CD14-positive monocyte (primary cell): ENCODE results near the gene CAMK1D. TPM values are rescaled to one million over a fixed set of nuclear protein-coding genes. Genes with fewer than 3 reads are reported as not detected.

ENCODE experiments used
- DNase-seq, 3 donors: peaks; one replicate each; pipeline ENCODE4 v3.0.0-alpha.2; 2011 to 2022
- H2AFZ ChIP-seq: 2 replicates; pipeline ENCODE4 v1.6.0; 2012; ENCODE audit warnings: mild to moderate bottlenecking, low read depth, low read length, inconsistent platforms; ENCODE audit not compliant: insufficient read depth, poor library complexity, severe bottlenecking
- H3K27ac ChIP-seq, 2 donors: 1 replicate in 1 of 2; 2 replicates in 1 of 2; pipeline ENCODE4 v1.5.1; 2012 to 2013; ENCODE audit warnings: low read length in 2 of 2, control low read depth in 1 of 2, inconsistent platforms in 1 of 2, low read depth in 1 of 2, mild to moderate bottlenecking in 1 of 2
- H3K27me3 ChIP-seq, 2 donors: one replicate each; pipeline versions ENCODE4 v1.6.0 to v1.6.1; 2011 to 2013; ENCODE audit warnings: low read length in 2 of 2; ENCODE audit not compliant: control insufficient read depth in 2 of 2, insufficient read depth in 2 of 2
- H3K36me3 ChIP-seq, 2 donors: replicated peaks in 1 of 2; 1 replicate in 1 of 2; 2 replicates in 1 of 2; pipeline versions ENCODE4 v1.5.1 to v1.6.1; 2012 to 2013; ENCODE audit warnings: low read length in 2 of 2, control low read depth in 1 of 2, inconsistent platforms in 1 of 2, mild to moderate bottlenecking in 1 of 2; ENCODE audit not compliant: insufficient read depth in 2 of 2, control insufficient read depth in 1 of 2
- H3K4me1 ChIP-seq, 2 donors: 1 replicate in 1 of 2; 2 replicates in 1 of 2; pipeline versions ENCODE4 v1.5.1 to v1.6.1; 2012 to 2013; ENCODE audit warnings: low read length in 2 of 2, control low read depth in 1 of 2, inconsistent platforms in 1 of 2, mild to moderate bottlenecking in 1 of 2, moderate library complexity in 1 of 2; ENCODE audit not compliant: insufficient read depth in 2 of 2, control insufficient read depth in 1 of 2
- H3K4me2 ChIP-seq: replicated peaks from 2 replicates; pipeline ENCODE3; 2012; ENCODE audit warnings: low read length, moderate library complexity, mild to moderate bottlenecking; ENCODE audit not compliant: poor library complexity, severe bottlenecking; ENCODE audit errors: extremely low read depth
- H3K4me3 ChIP-seq, 3 experiments: fragments of 200-600 bp in 1 of 3; sonication (generic) in 1 of 3; replicated peaks in 1 of 3; 1 replicate in 2 of 3; 2 replicates in 1 of 3; pipeline ENCODE4 v1.5.1; 2011 to 2013; ENCODE audit warnings: low read length in 3 of 3, mild to moderate bottlenecking in 3 of 3, control low read depth in 2 of 3, low read depth in 2 of 3, inconsistent platforms in 1 of 3, moderate library complexity in 1 of 3
- H3K79me2 ChIP-seq: 2 replicates; pipeline ENCODE4 v1.6.0; 2012; ENCODE audit warnings: mild to moderate bottlenecking, control low read depth, inconsistent platforms, low read length, moderate library complexity; ENCODE audit not compliant: insufficient read depth
- H3K9ac ChIP-seq: 2 replicates; pipeline ENCODE4 v1.6.0; 2017; ENCODE audit warnings: low read length, mild to moderate bottlenecking; ENCODE audit not compliant: insufficient read depth, poor library complexity, severe bottlenecking
- H3K9me3 ChIP-seq, 2 donors: replicated peaks in 1 of 2; 1 replicate in 1 of 2; 2 replicates in 1 of 2; pipeline versions ENCODE4 v1.5.1 to v1.6.1; 2012 to 2013; ENCODE audit warnings: low read length in 2 of 2, control low read depth in 1 of 2; ENCODE audit not compliant: control insufficient read depth in 1 of 2, insufficient read depth in 1 of 2
- H4K20me1 ChIP-seq: 2 replicates; pipeline ENCODE4 v1.6.0; 2012; ENCODE audit warnings: mild to moderate bottlenecking, low read length, control low read depth, moderate library complexity; ENCODE audit not compliant: insufficient read depth
- H3K27ac Mint-ChIP-seq, 7 donors: one replicate each; pipeline ENCODE4 v1.8.0; 2020; ENCODE audit warnings: mild to moderate bottlenecking in 7 of 7, mixed read lengths in 7 of 7, moderate library complexity in 6 of 7, inconsistent platforms in 2 of 7
- H3K27me3 Mint-ChIP-seq, 3 donors: one replicate each; pipeline ENCODE4 v1.8.0; 2021 to 2022; ENCODE audit warnings: low read depth in 3 of 3, mild to moderate bottlenecking in 3 of 3, mixed read lengths in 3 of 3, moderate library complexity in 3 of 3, inconsistent platforms in 1 of 3
- H3K36me3 Mint-ChIP-seq, 2 donors: one replicate each; pipeline ENCODE4 v1.8.0; 2020; ENCODE audit warnings: mixed read lengths in 2 of 2, inconsistent platforms in 1 of 2, mild to moderate bottlenecking in 1 of 2
- H3K4me1 Mint-ChIP-seq: one replicate; pipeline ENCODE4 v1.8.0; 2020; ENCODE audit warnings: mild to moderate bottlenecking, mixed read lengths
- H3K4me3 Mint-ChIP-seq, 2 donors: one replicate each; pipeline ENCODE4 v1.8.0; 2020; ENCODE audit warnings: mild to moderate bottlenecking in 2 of 2, mixed read lengths in 2 of 2, moderate library complexity in 1 of 2
- H3K9me3 Mint-ChIP-seq, 7 donors: one replicate each; pipeline ENCODE4 v1.8.0; 2020 to 2022; ENCODE audit warnings: mixed read lengths in 7 of 7, mild to moderate bottlenecking in 6 of 7, moderate library complexity in 6 of 7, inconsistent platforms in 2 of 7
- WGBS: methylation state at CpG from one replicate; pipeline ENCODE4 v1.1.5; 2013; ENCODE audit warnings: missing lambda C conversion rate; ENCODE audit not compliant: insufficient coverage; 5-methylcytosine and 5-hydroxymethylcytosine counted together
- intact Hi-C, 2 donors: fragments of 100-400 bp; cut with micrococcal nuclease; formaldehyde crosslinking; loops; one replicate each; pipeline versions ENCODE4 v1.15.0 to v1.15.1; 2023
- polyA plus RNA-seq, 3 donors: library from polyadenylated mRNA; depleted of rRNA in 1 of 3; unstranded in 2 of 3; stranded (reverse) in 1 of 3; fragments of 300-500 nt in 2 of 3; fragments of >200 nt in 1 of 3; fragmentation: Illumina TruSeq in 2 of 3; gene quantifications; 1 replicate in 2 of 3; 2 replicates in 1 of 3; pipeline ENCODE4 v1.2.3, GENCODE V29; 2012 to 2021
- TF ChIP-seq, protein P1 (sequence below): fragments of 200-600 bp; IDR thresholded peaks from one replicate; pipeline ENCODE4 v1.8.0; 2022; ENCODE audit warnings: antibody characterized with exemption, mild to moderate bottlenecking

Gene CAMK1D
- polyA plus RNA-seq, 3 donors, result 6.7 to 11.8 (median 7.1) TPM

DNA sequence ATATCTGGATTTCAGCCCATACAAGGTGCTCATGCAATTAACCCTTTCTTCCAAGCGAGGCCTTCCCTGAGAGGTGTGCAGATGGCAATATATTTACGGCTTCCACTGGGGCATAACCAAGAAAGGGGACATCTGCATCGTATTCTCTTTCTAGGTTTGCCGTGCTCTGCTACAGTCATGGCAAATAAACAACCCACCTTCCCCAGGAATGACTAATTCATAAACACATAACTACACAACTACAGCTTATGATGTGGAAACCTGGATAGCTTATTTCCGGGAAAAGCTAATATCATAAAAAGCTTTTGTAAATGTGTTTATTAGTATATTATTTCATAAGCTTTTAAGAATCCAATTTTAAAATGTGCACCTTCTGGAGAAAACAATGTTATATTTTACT lies 120.0 kb downstream of the CAMK1D start:
- H3K9ac ChIP-seq, result no peak overlapping the region
- no peaks in the 10 kb centered on the region for H3K79me2 ChIP-seq
- no peak overlapping the region for H3K4me3 ChIP-seq
- intact Hi-C loops, result no loop called here
- H3K36me3 Mint-ChIP-seq, result no peaks in the 10 kb centered on the region
- H3K4me1 ChIP-seq, result no peaks in the 10 kb centered on the region
- no peak for DNase-seq
- no peak overlapping the region for H3K27ac ChIP-seq
- H3K4me2 ChIP-seq, result no peak overlapping the region
- peaks cover 72% of the 10 kb centered on the region for H4K20me1 ChIP-seq
- peaks cover 1 to 6% (median 4%) of the 10 kb centered on the region in 3 donors for H3K27me3 Mint-ChIP-seq
- TF ChIP-seq, protein P1, sequence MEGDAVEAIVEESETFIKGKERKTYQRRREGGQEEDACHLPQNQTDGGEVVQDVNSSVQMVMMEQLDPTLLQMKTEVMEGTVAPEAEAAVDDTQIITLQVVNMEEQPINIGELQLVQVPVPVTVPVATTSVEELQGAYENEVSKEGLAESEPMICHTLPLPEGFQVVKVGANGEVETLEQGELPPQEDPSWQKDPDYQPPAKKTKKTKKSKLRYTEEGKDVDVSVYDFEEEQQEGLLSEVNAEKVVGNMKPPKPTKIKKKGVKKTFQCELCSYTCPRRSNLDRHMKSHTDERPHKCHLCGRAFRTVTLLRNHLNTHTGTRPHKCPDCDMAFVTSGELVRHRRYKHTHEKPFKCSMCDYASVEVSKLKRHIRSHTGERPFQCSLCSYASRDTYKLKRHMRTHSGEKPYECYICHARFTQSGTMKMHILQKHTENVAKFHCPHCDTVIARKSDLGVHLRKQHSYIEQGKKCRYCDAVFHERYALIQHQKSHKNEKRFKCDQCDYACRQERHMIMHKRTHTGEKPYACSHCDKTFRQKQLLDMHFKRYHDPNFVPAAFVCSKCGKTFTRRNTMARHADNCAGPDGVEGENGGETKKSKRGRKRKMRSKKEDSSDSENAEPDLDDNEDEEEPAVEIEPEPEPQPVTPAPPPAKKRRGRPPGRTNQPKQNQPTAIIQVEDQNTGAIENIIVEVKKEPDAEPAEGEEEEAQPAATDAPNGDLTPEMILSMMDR, result no peak
- WGBS, result 100% methylated on average over 1 of the region's 5 CpGs
- no peaks in the 10 kb centered on the region for H3K4me1 Mint-ChIP-seq
- H3K36me3 ChIP-seq, result no peaks in the 10 kb centered on the region
- no peak overlapping the region for H2AFZ ChIP-seq
- H3K9me3 ChIP-seq, result peaks cover 0 to 1% of the 10 kb centered on the region in 2 donors
- H3K4me3 Mint-ChIP-seq, result no peak overlapping the region
- peaks cover 0 to 3% (median under 1%) of the 10 kb centered on the region in 7 donors for H3K9me3 Mint-ChIP-seq
- no peaks in the 10 kb centered on the region for H3K27me3 ChIP-seq
- no peak overlapping the region for H3K27ac Mint-ChIP-seq

DNA sequence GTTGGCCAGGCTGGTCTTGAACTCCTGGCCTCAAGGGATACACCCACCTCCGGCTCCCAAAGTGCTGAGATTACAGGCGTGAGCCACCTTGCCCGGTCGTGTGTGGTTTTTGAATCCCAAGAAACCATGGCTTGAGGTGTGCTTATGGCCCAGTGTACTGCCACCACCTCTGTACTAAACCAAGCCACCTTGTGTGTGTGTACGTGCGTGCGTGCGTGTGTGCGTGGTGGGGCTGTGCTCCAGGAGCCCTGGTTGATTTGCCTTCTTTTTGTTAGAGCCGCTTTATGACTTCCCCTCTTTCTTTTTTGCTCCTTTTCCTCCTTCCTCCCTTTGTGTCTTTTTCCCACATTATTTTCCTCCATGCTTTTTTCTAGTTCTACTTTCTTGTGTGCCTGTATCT lies 121.4 kb downstream of the CAMK1D start:
- 98% methylated on average over 9 of the region's 10 CpGs for WGBS
- Histone ChIP-seq H3K4me3 (no peak overlapping the region), H3K27me3 (no peaks in the 10 kb centered on the region), H2AFZ (no peak overlapping the region), H3K27ac (no peak overlapping the region), H3K9me3 (no peaks in the 10 kb centered on the region), H3K4me1 (no peaks in the 10 kb centered on the region), H3K9ac (no peak overlapping the region), H3K4me2 (no peak overlapping the region), H3K79me2 (no peaks in the 10 kb centered on the region), H3K36me3 (no peaks in the 10 kb centered on the region), H4K20me1 (peaks cover 81% of the 10 kb centered on the region)
- Mint-ChIP-seq H3K4me1 (no peaks in the 10 kb centered on the region), H3K27ac (no peak overlapping the region), H3K4me3 (no peak overlapping the region), H3K36me3 (no peaks in the 10 kb centered on the region), H3K27me3 (peaks cover 3 to 6% (median 5%) of the 10 kb centered on the region in 3 donors), H3K9me3 (peaks cover 0 to 2% (median 0%) of the 10 kb centered on the region in 7 donors)
- intact Hi-C loops, result no loop called here
- TF ChIP-seq, protein P1, result no peak
- no peak for DNase-seq
